Naive thymus-derived CD4-positive, alpha-beta T cell (primary cell): Measurements from ENCODE around the gene TRIM38. TPM values are rescaled to one million over a fixed set of nuclear protein-coding genes. Genes with fewer than 3 reads are reported as not detected.

Source experiments
- ATAC-seq: fragments of 150-1000 bp; cut with Tn5 transposase; 2 replicates; pipeline ENCODE4 v1.10.0; 2021; ENCODE audit warnings: mild to moderate bottlenecking, moderate library complexity
- CTCF ChIA-PET: fragments of 350-600 bp; sonication (Branson Sonifier 250); formaldehyde crosslinking; loops from one replicate; lab custom pipeline; 2021; ENCODE audit warnings: antibody characterized with exemption; lab: Charles Lee
- POLR2A ChIA-PET: fragments of 350-600 bp; sonication (Branson Sonifier 250); formaldehyde crosslinking; loops from one replicate; lab custom pipeline; 2021; ENCODE audit warnings: antibody characterized with exemption, inconsistent platforms; lab: Charles Lee
- DNase-seq, 9 donors: peaks; one replicate each; pipeline versions ENCODE4 v3.0.0 to v3.0.0-alpha.2; 2020 to 2022; ENCODE audit warnings: mixed read lengths in 1 of 9
- H3K27ac ChIP-seq: one replicate; pipeline ENCODE4 v1.7.0; 2013; ENCODE audit warnings: mild to moderate bottlenecking, low read depth, low read length, moderate library complexity
- H3K27me3 ChIP-seq, 2 donors: one replicate each; pipeline ENCODE4 v1.7.0; 2013; ENCODE audit warnings: low read length in 2 of 2, mild to moderate bottlenecking in 2 of 2, moderate library complexity in 2 of 2; ENCODE audit not compliant: control insufficient read depth in 2 of 2, insufficient read depth in 2 of 2
- H3K36me3 ChIP-seq, 3 experiments: 1 replicate in 2 of 3; 2 replicates in 1 of 3; pipeline ENCODE4 v1.7.0; 2013; ENCODE audit warnings: low read length in 3 of 3, mild to moderate bottlenecking in 3 of 3, moderate library complexity in 1 of 3; ENCODE audit not compliant: insufficient read depth in 3 of 3, control insufficient read depth in 2 of 3
- H3K4me1 ChIP-seq, 2 donors: one replicate each; pipeline ENCODE4 v1.7.0; 2013; ENCODE audit warnings: low read length in 2 of 2, mild to moderate bottlenecking in 2 of 2, moderate library complexity in 1 of 2; ENCODE audit not compliant: control insufficient read depth in 2 of 2, insufficient read depth in 2 of 2
- H3K4me3 ChIP-seq: 2 replicates; pipeline ENCODE4 v1.7.0; 2013; ENCODE audit warnings: mild to moderate bottlenecking, low read length
- H3K9me3 ChIP-seq, 3 experiments: 1 replicate in 2 of 3; 2 replicates in 1 of 3; pipeline ENCODE4 v1.7.0; 2013; ENCODE audit warnings: low read length in 3 of 3; ENCODE audit not compliant: control insufficient read depth in 2 of 3
- H3K27ac Mint-ChIP-seq, 9 donors: one replicate each; pipeline ENCODE4 v1.8.0; 2020 to 2022; ENCODE audit warnings: mixed read lengths in 9 of 9, mild to moderate bottlenecking in 8 of 9, moderate library complexity in 5 of 9, inconsistent platforms in 2 of 9
- H3K27me3 Mint-ChIP-seq, 5 donors: one replicate each; pipeline ENCODE4 v1.8.0; 2021 to 2022; ENCODE audit warnings: mixed read lengths in 5 of 5, mild to moderate bottlenecking in 1 of 5
- H3K36me3 Mint-ChIP-seq, 5 donors: one replicate each; pipeline ENCODE4 v1.8.0; 2020 to 2022; ENCODE audit warnings: mixed read lengths in 5 of 5, mild to moderate bottlenecking in 3 of 5, inconsistent platforms in 1 of 5
- H3K4me1 Mint-ChIP-seq, 7 donors: one replicate each; pipeline ENCODE4 v1.8.0; 2020 to 2022; ENCODE audit warnings: mixed read lengths in 7 of 7, mild to moderate bottlenecking in 3 of 7, inconsistent platforms in 1 of 7
- H3K4me3 Mint-ChIP-seq, 10 donors: one replicate each; pipeline ENCODE4 v1.8.0; 2020 to 2022; ENCODE audit warnings: mild to moderate bottlenecking in 10 of 10, mixed read lengths in 10 of 10, moderate library complexity in 6 of 10, inconsistent platforms in 2 of 10
- H3K9me3 Mint-ChIP-seq, 11 donors: one replicate each; pipeline ENCODE4 v1.8.0; 2020 to 2022; ENCODE audit warnings: mixed read lengths in 11 of 11, mild to moderate bottlenecking in 4 of 11, inconsistent platforms in 1 of 11, moderate library complexity in 1 of 11
- intact Hi-C, 2 donors: fragments of 100-400 bp; cut with micrococcal nuclease; formaldehyde crosslinking; loops; one replicate each; pipeline ENCODE4 v1.15.1; 2023
- polyA plus RNA-seq, 2 donors: library from polyadenylated mRNA; unstranded; fragments of 300-500 nt; fragmentation: Illumina TruSeq; gene quantifications; one replicate each; pipeline ENCODE4 v1.2.3, GENCODE V29; 2021
- total RNA-seq, 6 experiments: library from RNA in 5 of 6; stranded (reverse) in 5 of 6; gene quantifications; 1 replicate in 5 of 6; 2 replicates in 1 of 6; pipeline ENCODE4 v1.2.3 and lab custom pipeline; 2021 to 2026

Gene TRIM38
- total and polyA plus RNA-seq, 7 experiments from 2014 or later = 4.4 to 32.8 (median 24.5) TPM

- Histone ChIP-seq H3K4me3 (peak overlapping the region; percentile 75), H3K9me3 (no peaks in the 10 kb centered on the region), H3K27ac (peak overlapping the region; percentile 94), H3K27me3 (no peaks in the 10 kb centered on the region), H3K36me3 (no peaks in the 10 kb centered on the region), H3K4me1 (peaks cover 18 to 25% of the 10 kb centered on the region in 2 donors)
- CTCF ChIA-PET = interaction anchor here (0.9 to 6.6 kb wide), 16 partner anchors 10 to 1120 kb away, joined by 3 to 69 read pairs (median 4); a partner anchor contains a TSS
- ATAC-seq = peak; percentile 78
- H3K36me3 Mint-ChIP-seq = no peaks in the 10 kb centered on the region
- DNase-seq = peak; percentile 74 to 97 (median 96)
- H3K4me3 Mint-ChIP-seq = peak overlapping the region; percentile 81 to 99 (median 94)
- H3K27me3 Mint-ChIP-seq = peaks cover 0 to 5% (median 0%) of the 10 kb centered on the region in 5 donors
- H3K27ac Mint-ChIP-seq = peak overlapping the region; percentile 93 to 100 (median 98)
- POLR2A ChIA-PET = interaction anchor here (0.6 to 42.5 kb wide), 57 partner anchors 4 to 1866 kb away, joined by 3 to 2497 read pairs (median 9); partner anchors contain the start of genes HFE and TRIM38
- intact Hi-C loops = loop anchor here (1.0 to 10.0 kb wide), 15 partner anchors 16 to 1866 kb away; partner anchors contain the start of genes HMGN4 (in 1 of the 2) and ZNF184 (in 1 of the 2)
- peaks cover 0 to 6% (median 0%) of the 10 kb centered on the region in 11 donors for H3K9me3 Mint-ChIP-seq
- H3K4me1 Mint-ChIP-seq = peaks cover 15 to 82% (median 52%) of the 10 kb centered on the region in 7 donors
These were observed 64.4 kb downstream of the TRIM38 start for GRCh38 chr6:26026833-26027490.

GRCh38 chr6:26027491-26028211 is 65.0 kb downstream of the TRIM38 start:
- H3K4me1 Mint-ChIP-seq = peaks cover 13 to 77% (median 48%) of the 10 kb centered on the region in 7 donors
- H3K4me3 Mint-ChIP-seq = peak overlapping the region; percentile 81 to 99 (median 94)
- peak overlapping the region; percentile 93 to 100 (median 98) for H3K27ac Mint-ChIP-seq
- ATAC-seq (no peak), DNase-seq (no peak)
- H3K36me3 ChIP-seq = no peaks in the 10 kb centered on the region
- H3K27me3 ChIP-seq = no peaks in the 10 kb centered on the region
- ChIA-PET POLR2A (interaction anchor here (0.6 to 42.5 kb wide), 34 partner anchors 4 to 1866 kb away, joined by 3 to 2497 read pairs (median 23); partner anchors contain the start of genes HFE and TRIM38), CTCF (interaction anchor here (0.6 to 6.6 kb wide), 6 partner anchors 18 to 1844 kb away, joined by 3 to 69 read pairs (median 14); a partner anchor contains a TSS)
- H3K9me3 ChIP-seq = no peaks in the 10 kb centered on the region
- no peaks in the 10 kb centered on the region for H3K36me3 Mint-ChIP-seq
- peak overlapping the region; percentile 75 for H3K4me3 ChIP-seq
- intact Hi-C loops = loop anchor here (1.0 to 10.0 kb wide), 14 partner anchors 16 to 1866 kb away; partner anchors contain the start of genes HMGN4 (in 1 of the 2) and ZNF184 (in 1 of the 2)
- H3K27ac ChIP-seq = peak overlapping the region; percentile 94
- H3K27me3 Mint-ChIP-seq = peaks cover 0 to 7% (median 0%) of the 10 kb centered on the region in 5 donors
- peaks cover 23% of the 10 kb centered on the region in 2 donors for H3K4me1 ChIP-seq
- H3K9me3 Mint-ChIP-seq = peaks cover 0 to 6% (median 0%) of the 10 kb centered on the region in 11 donors

DNA sequence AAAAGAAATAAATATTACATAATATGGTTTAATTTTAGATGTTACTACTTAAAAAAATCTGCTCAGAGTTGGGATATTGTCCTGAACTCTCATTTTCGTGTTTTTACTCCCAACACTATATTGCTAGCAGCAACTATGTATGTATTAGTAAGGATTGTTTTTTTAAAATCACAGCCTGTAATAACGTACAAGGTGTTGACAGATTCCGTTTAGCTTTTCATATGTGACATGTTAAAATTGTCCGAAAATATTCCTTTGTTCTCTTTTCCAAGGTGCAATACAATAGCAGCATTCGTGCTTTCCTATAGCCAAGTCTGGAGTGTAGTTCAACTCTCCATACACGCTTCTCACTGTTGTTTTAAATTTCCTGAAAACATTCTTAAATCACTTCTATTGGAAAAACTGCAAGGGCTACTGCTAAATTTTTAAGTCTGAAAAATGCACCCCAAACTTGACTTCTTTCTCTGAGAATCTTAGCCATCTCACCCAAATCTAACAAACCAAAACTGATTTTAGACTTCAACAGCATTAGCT is 65.7 kb downstream of the TRIM38 start:
- ChIA-PET CTCF (interaction anchor here (2.6 to 6.6 kb wide), 4 partner anchors 17 to 35 kb away, joined by 8 to 69 read pairs (median 24); a partner anchor contains a TSS), POLR2A (interaction anchor here (0.8 to 42.5 kb wide), 23 partner anchors 5 to 1866 kb away, joined by 3 to 2497 read pairs (median 34); partner anchors contain the start of genes HFE and TRIM38)
- no peak for ATAC-seq
- Mint-ChIP-seq H3K9me3 (peaks cover 0 to 6% (median 0%) of the 10 kb centered on the region in 11 donors), H3K36me3 (no peaks in the 10 kb centered on the region), H3K4me3 (peak overlapping the region in 7 of 10 donors; percentile 55 to 99 (median 87)), H3K4me1 (peaks cover 10 to 76% (median 46%) of the 10 kb centered on the region in 7 donors), H3K27ac (peak overlapping the region in 7 of 9 donors; percentile 93 to 100 (median 98)), H3K27me3 (peaks cover 0 to 7% (median 0%) of the 10 kb centered on the region in 5 donors)
- no peak for DNase-seq
- Histone ChIP-seq H3K27me3 (no peaks in the 10 kb centered on the region), H3K9me3 (no peaks in the 10 kb centered on the region), H3K36me3 (no peaks in the 10 kb centered on the region), H3K4me1 (peaks cover 23 to 27% of the 10 kb centered on the region in 2 donors), H3K4me3 (no peak overlapping the region), H3K27ac (peak overlapping the region; percentile 94)
- intact Hi-C loops = loop anchor here (5.0 to 10.0 kb wide), 4 partner anchors 507 to 1784 kb away; partner anchors contain the start of genes HMGN4 (in 1 of the 2) and ZNF184 (in 1 of the 2)

DNA sequence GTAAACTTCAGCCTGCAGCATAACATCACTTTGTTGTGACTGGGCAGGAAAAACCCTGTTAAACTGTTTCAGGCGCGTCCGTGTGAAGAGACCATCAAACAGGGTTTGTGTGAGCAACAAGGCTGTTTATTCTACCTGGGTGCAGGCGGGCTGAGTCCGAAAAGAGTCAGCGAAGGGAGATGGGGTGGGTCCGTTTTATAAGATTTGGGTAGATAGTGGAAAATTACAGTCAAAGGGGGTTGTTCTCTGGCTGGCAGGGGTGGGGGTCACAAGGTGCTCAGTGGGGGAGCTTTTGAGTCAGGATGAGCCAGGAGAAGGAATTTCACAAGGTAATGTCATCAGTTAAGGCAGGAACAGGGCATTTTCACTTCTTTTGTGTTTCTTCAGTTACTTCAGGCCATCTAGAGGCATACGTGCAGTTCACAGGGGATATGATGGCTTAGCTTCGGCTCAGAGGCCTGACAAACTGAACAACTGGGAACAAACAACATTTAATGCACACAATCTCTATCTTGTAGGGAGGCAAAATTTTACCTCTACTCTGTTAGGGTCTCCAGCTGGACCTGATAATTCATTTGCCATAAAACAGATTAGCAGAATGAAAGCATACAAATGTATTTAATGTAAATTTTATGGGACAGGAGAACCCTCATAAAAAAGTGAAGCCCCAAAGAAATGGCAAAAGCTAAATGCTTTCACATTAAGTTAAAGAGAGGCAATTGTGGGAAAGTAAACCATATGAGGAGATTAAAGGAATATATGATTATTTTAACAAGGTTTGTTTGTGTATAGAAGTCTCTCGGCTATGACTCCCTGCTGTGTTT is 66.4 kb downstream of the TRIM38 start:
- H3K27me3 ChIP-seq = no peaks in the 10 kb centered on the region
- ChIA-PET POLR2A (interaction anchor here (0.6 to 42.5 kb wide), 23 partner anchors 6 to 1865 kb away, joined by 3 to 2497 read pairs (median 33); partner anchors contain the start of gene HFE), CTCF (interaction anchor here (3.6 to 6.6 kb wide), 2 partner anchors 16 to 35 kb away, joined by 21 to 69 read pairs; a partner anchor contains a TSS)
- H3K4me1 ChIP-seq = peaks cover 27 to 30% of the 10 kb centered on the region in 2 donors
- peaks cover 13 to 78% (median 52%) of the 10 kb centered on the region in 7 donors for H3K4me1 Mint-ChIP-seq
- H3K9me3 Mint-ChIP-seq = peaks cover 0 to 6% (median 0%) of the 10 kb centered on the region in 11 donors
- no peaks in the 10 kb centered on the region for H3K36me3 ChIP-seq
- H3K27ac Mint-ChIP-seq = peak overlapping the region in 7 of 9 donors; percentile 13 to 99 (median 73)
- no peaks in the 10 kb centered on the region for H3K9me3 ChIP-seq
- no peaks in the 10 kb centered on the region for H3K36me3 Mint-ChIP-seq
- no peak overlapping the region for H3K27ac ChIP-seq
- H3K4me3 ChIP-seq = no peak overlapping the region
- ATAC-seq = no peak
- intact Hi-C loops = loop anchor here (5.0 to 10.0 kb wide), 4 partner anchors 506 to 1783 kb away; partner anchors contain the start of genes HMGN4 (in 1 of the 2) and ZNF184 (in 1 of the 2)
- DNase-seq = no peak
- peak overlapping the region in 4 of 10 donors; percentile 21 to 35 (median 29) for H3K4me3 Mint-ChIP-seq
- H3K27me3 Mint-ChIP-seq = peaks cover 0 to 7% (median 0%) of the 10 kb centered on the region in 5 donors

DNA sequence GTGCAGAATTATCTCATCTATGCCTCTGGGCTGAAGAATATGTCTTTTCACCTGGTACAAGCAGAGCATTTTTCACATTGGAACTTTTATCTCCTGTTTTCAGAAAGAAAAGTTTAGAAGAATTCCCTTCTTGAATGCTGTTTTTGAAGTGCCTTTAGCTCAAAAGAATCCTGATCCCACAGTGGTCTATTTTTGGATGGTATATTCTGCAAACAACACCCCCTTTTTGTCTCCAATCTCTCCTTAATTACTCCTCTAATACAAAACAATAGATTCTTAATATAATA is 66.9 kb downstream of the TRIM38 start:
- peak overlapping the region in 1 of 10 donors; percentile 15 for H3K4me3 Mint-ChIP-seq
- H3K9me3 Mint-ChIP-seq = peaks cover 0 to 6% (median 0%) of the 10 kb centered on the region in 11 donors
- H3K4me1 ChIP-seq = peaks cover 31 to 36% of the 10 kb centered on the region in 2 donors
- no peak for ATAC-seq
- H3K27me3 Mint-ChIP-seq = peaks cover 0 to 7% (median 0%) of the 10 kb centered on the region in 5 donors
- ChIA-PET CTCF (interaction anchor here (6.6 kb wide), 1 partner anchor 16 kb away, joined by 69 read pairs; a partner anchor contains a TSS), POLR2A (interaction anchor here (0.7 to 42.5 kb wide), 19 partner anchors 6 to 1864 kb away, joined by 3 to 2497 read pairs (median 35); a partner anchor contains a TSS)
- H3K36me3 ChIP-seq = no peaks in the 10 kb centered on the region
- H3K27ac ChIP-seq = no peak overlapping the region
- H3K36me3 Mint-ChIP-seq = no peaks in the 10 kb centered on the region
- H3K27ac Mint-ChIP-seq = no peak overlapping the region
- H3K27me3 ChIP-seq = no peaks in the 10 kb centered on the region
- no peak overlapping the region for H3K4me3 ChIP-seq
- intact Hi-C loops = loop anchor here (5.0 to 10.0 kb wide), 4 partner anchors 505 to 1783 kb away; partner anchors contain the start of genes HMGN4 (in 1 of the 2) and ZNF184 (in 1 of the 2)
- no peak for DNase-seq
- H3K4me1 Mint-ChIP-seq = peaks cover 19 to 79% (median 52%) of the 10 kb centered on the region in 7 donors
- H3K9me3 ChIP-seq = no peaks in the 10 kb centered on the region
